ENCODE results near the gene PRR15. TPM values are rescaled to one million over a fixed set of nuclear protein-coding genes. Genes with fewer than 3 reads are reported as not detected.

PRR15 gene
- total RNA-seq, 1 experiment from 2014 or later = 2.9 TPM

DNA sequence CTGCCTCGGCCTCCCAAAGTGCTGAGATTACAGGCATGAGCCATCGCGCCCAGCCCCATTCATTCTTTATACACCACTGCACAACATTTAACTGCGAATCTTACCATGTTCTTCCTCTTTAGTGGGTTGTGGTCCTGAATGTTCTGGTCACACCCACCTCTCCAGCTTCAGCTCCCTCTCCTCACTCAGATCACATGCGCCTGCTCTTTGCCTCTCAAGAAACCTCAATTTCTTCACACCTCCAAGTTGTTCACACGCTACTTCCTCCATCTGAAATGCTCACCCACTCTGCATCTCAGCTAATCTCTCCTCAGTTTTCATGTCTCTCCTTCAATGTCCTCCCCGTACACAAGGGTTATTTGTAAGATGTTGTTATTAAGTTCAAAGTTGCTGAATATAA is 2.4 kb upstream of the PRR15 start:
- ChIA-PET POLR2A (no interaction called here), CTCF (no interaction called here), RAD21 (ENCODE audit: low non-redundant PET in 1 of 2, low total read pairs in 2 of 2, uncharacterized antibody in 2 of 2, unreplicated experiment in 2 of 2) (no interaction called here)
- no peak for TF ChIP-seq SIN3A (IDR thresholded peaks at IDR 0.05; ENCODE audit: low read depth)
- TF ChIP-seq, protein P1, sequence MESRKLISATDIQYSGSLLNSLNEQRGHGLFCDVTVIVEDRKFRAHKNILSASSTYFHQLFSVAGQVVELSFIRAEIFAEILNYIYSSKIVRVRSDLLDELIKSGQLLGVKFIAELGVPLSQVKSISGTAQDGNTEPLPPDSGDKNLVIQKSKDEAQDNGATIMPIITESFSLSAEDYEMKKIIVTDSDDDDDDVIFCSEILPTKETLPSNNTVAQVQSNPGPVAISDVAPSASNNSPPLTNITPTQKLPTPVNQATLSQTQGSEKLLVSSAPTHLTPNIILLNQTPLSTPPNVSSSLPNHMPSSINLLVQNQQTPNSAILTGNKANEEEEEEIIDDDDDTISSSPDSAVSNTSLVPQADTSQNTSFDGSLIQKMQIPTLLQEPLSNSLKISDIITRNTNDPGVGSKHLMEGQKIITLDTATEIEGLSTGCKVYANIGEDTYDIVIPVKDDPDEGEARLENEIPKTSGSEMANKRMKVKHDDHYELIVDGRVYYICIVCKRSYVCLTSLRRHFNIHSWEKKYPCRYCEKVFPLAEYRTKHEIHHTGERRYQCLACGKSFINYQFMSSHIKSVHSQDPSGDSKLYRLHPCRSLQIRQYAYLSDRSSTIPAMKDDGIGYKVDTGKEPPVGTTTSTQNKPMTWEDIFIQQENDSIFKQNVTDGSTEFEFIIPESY (IDR thresholded peaks at IDR 0.05; ENCODE audit: extremely low read depth, insufficient replicate concordance, low read length) = no peak
- no peak for TF ChIP-seq SRF (IDR thresholded peaks at IDR 0.05; ENCODE audit: low read depth)
- no peak for TF ChIP-seq SP1 (IDR thresholded peaks at IDR 0.05; ENCODE audit: low read depth)
- no peak for TF ChIP-seq CEBPB (IDR thresholded peaks at IDR 0.05; ENCODE audit: low read depth)
- no peak for TF ChIP-seq POLR2A (IDR thresholded peaks at IDR 0.05; ENCODE audit: borderline replicate concordance, extremely low read depth, insufficient read depth, insufficient read length)
- TF ChIP-seq ZFX (IDR thresholded peaks at IDR 0.05) = no peak
- TF ChIP-seq YY1 (IDR thresholded peaks at IDR 0.05; ENCODE audit: extremely low read depth, insufficient replicate concordance, low read depth, low read length) = no peak
- no peak for TF ChIP-seq TCF7L2 (IDR thresholded peaks at IDR 0.05; ENCODE audit: borderline replicate concordance, extremely low read depth, insufficient read depth, insufficient read length)
- TF ChIP-seq RAD21 (IDR thresholded peaks at IDR 0.05; ENCODE audit: low read depth) = no peak
- no peak overlapping the region for H3K27ac ChIP-seq (ENCODE audit: low read depth, low read length)
- H4K20me1 ChIP-seq (ENCODE audit: insufficient read depth) = no peaks in the 10 kb centered on the region
- H2AFZ ChIP-seq (ENCODE audit: low read depth, low read length, poor library complexity, severe bottlenecking) = no peak overlapping the region
- no peaks in the 10 kb centered on the region for H3K9me2 ChIP-seq (ENCODE audit: insufficient read depth)
- DNase-seq (ENCODE audit: low read depth, low spot score) (no peak), ATAC-seq (no peak)
- no peak overlapping the region for H3K4me2 ChIP-seq (ENCODE audit: low read length)
- H3K27me3 ChIP-seq (ENCODE audit: insufficient read depth, low read length) = no peaks in the 10 kb centered on the region
- no peaks in the 10 kb centered on the region for H3K79me2 ChIP-seq (ENCODE audit: insufficient read depth, low read length)
- intact Hi-C loops (cut with micrococcal nuclease) = no loop called here
- no peak overlapping the region for H3K9ac ChIP-seq (ENCODE audit: low read length)
- no peaks in the 10 kb centered on the region for H3K9me3 ChIP-seq (ENCODE audit: control insufficient read depth in 1 of 2, insufficient read depth in 1 of 2, low read depth in 1 of 2, low read length in 2 of 2)
- peaks cover 6 to 14% of the 10 kb centered on the region in 2 experiments; a peak in 2 of 4 replicates for H3K4me1 ChIP-seq (ENCODE audit: control insufficient read depth in 1 of 2, insufficient read depth in 2 of 2, low read length in 2 of 2)
- BruUV-seq (replicated peaks) = no TSS peak
- H3K4me3 ChIP-seq (replicated peaks in 1 of 2; ENCODE audit: low read depth in 1 of 2, low read length in 2 of 2) = no peak overlapping the region
- H3K36me3 ChIP-seq (ENCODE audit: control insufficient read depth in 1 of 2, insufficient read depth in 2 of 2, low read length in 2 of 2) = no peaks in the 10 kb centered on the region
